Measurements from ENCODE around the gene MGAT4C.

DNA sequence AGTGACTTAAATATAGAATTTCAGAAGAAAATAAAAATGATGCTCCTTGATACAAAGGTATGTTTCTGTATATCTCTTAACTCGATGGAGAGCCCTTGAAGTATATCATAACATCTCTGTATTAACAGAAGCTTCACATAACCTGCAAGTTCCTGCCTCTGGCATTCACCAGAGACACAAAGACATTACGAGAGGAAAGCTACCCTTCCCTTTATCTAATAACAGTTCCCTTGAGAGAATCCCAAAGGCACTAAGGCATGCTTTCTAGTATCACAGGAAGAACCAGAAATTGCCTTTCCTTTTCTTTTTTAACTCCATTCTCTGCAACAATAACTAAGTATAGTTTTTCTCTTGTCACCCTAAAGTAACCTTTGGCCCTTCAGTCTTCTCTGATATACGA lies 164.5 kb downstream of the MGAT4C start:
- TF ChIP-seq CTCF (IDR thresholded peaks at IDR 0.05) = no peak
- TF ChIP-seq POLR2A (IDR thresholded peaks at IDR 0.05) = no peak
